Measurements from ENCODE around the gene EPHA8.

GRCh38 chr1:22636353-22636752 is 73.1 kb downstream of the EPHA8 start, which contains the start of gene C1QA:
- TF ChIP-seq, protein P1, sequence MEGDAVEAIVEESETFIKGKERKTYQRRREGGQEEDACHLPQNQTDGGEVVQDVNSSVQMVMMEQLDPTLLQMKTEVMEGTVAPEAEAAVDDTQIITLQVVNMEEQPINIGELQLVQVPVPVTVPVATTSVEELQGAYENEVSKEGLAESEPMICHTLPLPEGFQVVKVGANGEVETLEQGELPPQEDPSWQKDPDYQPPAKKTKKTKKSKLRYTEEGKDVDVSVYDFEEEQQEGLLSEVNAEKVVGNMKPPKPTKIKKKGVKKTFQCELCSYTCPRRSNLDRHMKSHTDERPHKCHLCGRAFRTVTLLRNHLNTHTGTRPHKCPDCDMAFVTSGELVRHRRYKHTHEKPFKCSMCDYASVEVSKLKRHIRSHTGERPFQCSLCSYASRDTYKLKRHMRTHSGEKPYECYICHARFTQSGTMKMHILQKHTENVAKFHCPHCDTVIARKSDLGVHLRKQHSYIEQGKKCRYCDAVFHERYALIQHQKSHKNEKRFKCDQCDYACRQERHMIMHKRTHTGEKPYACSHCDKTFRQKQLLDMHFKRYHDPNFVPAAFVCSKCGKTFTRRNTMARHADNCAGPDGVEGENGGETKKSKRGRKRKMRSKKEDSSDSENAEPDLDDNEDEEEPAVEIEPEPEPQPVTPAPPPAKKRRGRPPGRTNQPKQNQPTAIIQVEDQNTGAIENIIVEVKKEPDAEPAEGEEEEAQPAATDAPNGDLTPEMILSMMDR (IDR thresholded peaks at IDR 0.05) = no peak
- no peak for TF ChIP-seq POLR2A (IDR thresholded peaks at IDR 0.05)
